Lower leg skin (tissue), 4 donors: ENCODE results near the gene SPATC1L. TPM values are rescaled to one million over a fixed set of nuclear protein-coding genes. Genes with fewer than 3 reads are reported as not detected.

ENCODE experiments used
- DNase-seq, 2 donors: peaks; one replicate each; pipeline ENCODE4 v3.0.0-alpha.2; 2019; ENCODE audit warnings: low spot score in 2 of 2
- H3K4me3 ChIP-seq: fragments of 200-600 bp; sonication (generic); 2 replicates; pipeline ENCODE4 v1.5.1; 2017; ENCODE audit warnings: mild to moderate bottlenecking, low read depth; ENCODE audit not compliant: poor library complexity, severe bottlenecking
- CTCF ChIP-seq, 3 donors: fragments of 450-650 bp; IDR thresholded peaks; one replicate each; pipeline ENCODE4 v1.5.1; 2016; ENCODE audit warnings: antibody characterized with exemption in 3 of 3, mild to moderate bottlenecking in 3 of 3, moderate library complexity in 2 of 3
- POLR2A ChIP-seq, 2 donors: fragments of 450-650 bp; IDR thresholded peaks; one replicate each; pipeline ENCODE4 v1.6.1; 2016 to 2017; ENCODE audit warnings: antibody characterized with exemption in 2 of 2, mild to moderate bottlenecking in 1 of 2, moderate library complexity in 1 of 2
- WGBS, 2 donors: methylation state at CpG; one replicate each; pipeline ENCODE4 v1.1.5; 2018; 5-methylcytosine and 5-hydroxymethylcytosine counted together
- intact Hi-C: fragments of 100-400 bp; cut with DNase I; formaldehyde crosslinking; loops from one replicate; pipeline ENCODE4 v1.15.0; 2023; ENCODE audit warnings: low total_unique reads
- total RNA-seq, 4 donors: library from RNA; depleted of rRNA; stranded (reverse); fragments of >200 nt; gene quantifications; one replicate each; pipeline ENCODE4 v1.1.0, GENCODE V29; 2016

Gene SPATC1L
- total RNA-seq, 4 donors from 2014 or later = 2.1 to 7.5 (median 4.0) TPM

GRCh38 chr21:46118316-46119143, 65.7 kb downstream of the SPATC1L start:
- WGBS, 2 donors = 91 to 96% methylated on average over 23 to 27 of the region's 27 CpGs
- intact Hi-C loops = no loop called here
- no peak for TF ChIP-seq CTCF (IDR thresholded peaks at IDR 0.05)
- no peak for TF ChIP-seq POLR2A (IDR thresholded peaks at IDR 0.05)
- peak in 1 of 2 donors; percentile 82 for DNase-seq
- no peak overlapping the region for H3K4me3 ChIP-seq

- intact Hi-C loops = no loop called here
- WGBS, 2 donors = 82 to 86% methylated on average over 23 to 24 of the region's 29 CpGs
- DNase-seq = peak in 1 of 2 donors; percentile 80
- no peak for TF ChIP-seq CTCF (IDR thresholded peaks at IDR 0.05)
- no peak for TF ChIP-seq POLR2A (IDR thresholded peaks at IDR 0.05)
- H3K4me3 ChIP-seq = no peak overlapping the region
These were observed 66.5 kb downstream of the SPATC1L start for GRCh38 chr21:46117586-46118315.

- TF ChIP-seq POLR2A (IDR thresholded peaks at IDR 0.05) (no peak), CTCF (IDR thresholded peaks at IDR 0.05) (no peak)
- peak in 1 of 2 donors; percentile 82 for DNase-seq
- intact Hi-C loops = no loop called here
- H3K4me3 ChIP-seq = no peak overlapping the region
- WGBS, 2 donors = 70 to 71% methylated on average over 18 to 22 of the region's 24 CpGs
These were observed 67.3 kb downstream of the SPATC1L start for GRCh38 chr21:46116776-46117585.

- 90 to 94% methylated on average over 14 to 20 of the region's 20 CpGs for WGBS, 2 donors
- intact Hi-C loops = no loop called here
- peak in 1 of 2 donors; percentile 83 for DNase-seq
- TF ChIP-seq CTCF (IDR thresholded peaks at IDR 0.05) (no peak), POLR2A (IDR thresholded peaks at IDR 0.05) (no peak)
- no peak overlapping the region for H3K4me3 ChIP-seq
These were observed 68.0 kb downstream of the SPATC1L start for GRCh38 chr21:46116189-46116775.

- TF ChIP-seq POLR2A (IDR thresholded peaks at IDR 0.05) (no peak), CTCF (IDR thresholded peaks at IDR 0.05) (no peak)
- no peak overlapping the region for H3K4me3 ChIP-seq
- 89 to 91% methylated on average over 16 to 17 of the region's 17 CpGs for WGBS, 2 donors
- DNase-seq = peak in 1 of 2 donors; percentile 74
- intact Hi-C loops = no loop called here
These were observed 68.6 kb downstream of the SPATC1L start for GRCh38 chr21:46115441-46116188.
